Measurements from ENCODE around the gene CPEB3. TPM values are rescaled to one million over a fixed set of nuclear protein-coding genes. Genes with fewer than 3 reads are reported as not detected.
A peak's percentile ranks its signal among the peaks of the same experiment; 100 is the strongest.

CPEB3 gene
- total RNA-seq, 2 experiments from 2014 or later = 0.66 to 3.2 TPM

GRCh38 chr10:92268748-92269147 is 22.1 kb downstream of the CPEB3 start:
- no TSS peak for BruUV-seq (replicated peaks)
- Histone ChIP-seq H3K9me2 (ENCODE audit: insufficient read depth, low read length) (no peaks in the 10 kb centered on the region), H3K4me3 (ENCODE audit: low read depth, low read length, poor library complexity, severe bottlenecking) (no peak overlapping the region), H2AFZ (ENCODE audit: low read length) (no peak overlapping the region), H3K36me3 (ENCODE audit: insufficient read depth, low read length) (no peaks in the 10 kb centered on the region), H3K4me2 (ENCODE audit: low read length) (no peak overlapping the region), H4K20me1 (ENCODE audit: insufficient read depth, low read length) (no peaks in the 10 kb centered on the region), H3K79me2 (ENCODE audit: insufficient read depth, low read depth, low read length) (no peaks in the 10 kb centered on the region), H3K27ac (ENCODE audit: low read depth, low read length, poor library complexity, severe bottlenecking) (no peak overlapping the region), H3K9me3 (ENCODE audit: low read length) (no peaks in the 10 kb centered on the region), H3K4me1 (ENCODE audit: insufficient read depth, low read length, poor library complexity, severe bottlenecking) (no peaks in the 10 kb centered on the region)
- POLR2A ChIA-PET = interaction anchor here (0.7 kb wide), 1 partner anchor 9 kb away, joined by 3 read pairs; no protein-coding TSS in a partner anchor
- intact Hi-C loops (cut with micrococcal nuclease; ENCODE audit: unreplicated experiment) = no loop called here
- DNase-seq (ENCODE audit: low spot score) = no peak
- CTCF ChIA-PET (ENCODE audit: unreplicated experiment) = interaction anchor here (0.6 kb wide), 1 partner anchor 28 kb away, joined by 5 read pairs; no protein-coding TSS in a partner anchor
- TF ChIP-seq EZH2phosphoT487 (IDR thresholded peaks at IDR 0.05; ENCODE audit: borderline replicate concordance, low read depth, low read length) = no peak
- TF ChIP-seq, protein P1, sequence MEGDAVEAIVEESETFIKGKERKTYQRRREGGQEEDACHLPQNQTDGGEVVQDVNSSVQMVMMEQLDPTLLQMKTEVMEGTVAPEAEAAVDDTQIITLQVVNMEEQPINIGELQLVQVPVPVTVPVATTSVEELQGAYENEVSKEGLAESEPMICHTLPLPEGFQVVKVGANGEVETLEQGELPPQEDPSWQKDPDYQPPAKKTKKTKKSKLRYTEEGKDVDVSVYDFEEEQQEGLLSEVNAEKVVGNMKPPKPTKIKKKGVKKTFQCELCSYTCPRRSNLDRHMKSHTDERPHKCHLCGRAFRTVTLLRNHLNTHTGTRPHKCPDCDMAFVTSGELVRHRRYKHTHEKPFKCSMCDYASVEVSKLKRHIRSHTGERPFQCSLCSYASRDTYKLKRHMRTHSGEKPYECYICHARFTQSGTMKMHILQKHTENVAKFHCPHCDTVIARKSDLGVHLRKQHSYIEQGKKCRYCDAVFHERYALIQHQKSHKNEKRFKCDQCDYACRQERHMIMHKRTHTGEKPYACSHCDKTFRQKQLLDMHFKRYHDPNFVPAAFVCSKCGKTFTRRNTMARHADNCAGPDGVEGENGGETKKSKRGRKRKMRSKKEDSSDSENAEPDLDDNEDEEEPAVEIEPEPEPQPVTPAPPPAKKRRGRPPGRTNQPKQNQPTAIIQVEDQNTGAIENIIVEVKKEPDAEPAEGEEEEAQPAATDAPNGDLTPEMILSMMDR (conservative IDR thresholded peaks at IDR 0.05; ENCODE audit: low read length) = no peak

DNA sequence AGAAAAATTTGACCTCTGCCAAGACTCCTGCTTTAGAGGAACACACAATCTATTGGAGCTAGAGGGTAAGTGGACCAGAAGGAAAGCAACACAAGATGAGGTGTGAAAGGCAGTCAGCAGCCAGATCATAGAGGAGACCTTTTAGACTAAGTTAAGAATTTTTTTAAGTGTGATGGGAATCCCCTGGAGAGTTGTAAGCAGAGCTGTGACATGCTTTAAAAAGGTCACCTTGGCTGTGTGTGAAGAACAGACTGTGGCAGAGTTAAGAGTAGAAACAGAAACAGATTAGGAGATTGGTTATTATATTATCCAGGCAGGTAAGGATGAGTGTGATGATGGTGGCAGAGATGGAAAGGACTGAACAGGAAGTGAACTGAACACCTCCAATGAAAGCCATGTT is 23.5 kb downstream of the CPEB3 start:
- intact Hi-C loops (cut with micrococcal nuclease; ENCODE audit: unreplicated experiment) = no loop called here
- Histone ChIP-seq H3K4me1 (ENCODE audit: insufficient read depth, low read length, poor library complexity, severe bottlenecking) (no peaks in the 10 kb centered on the region), H3K36me3 (ENCODE audit: insufficient read depth, low read length) (no peaks in the 10 kb centered on the region), H3K79me2 (ENCODE audit: insufficient read depth, low read depth, low read length) (no peaks in the 10 kb centered on the region), H3K9me3 (ENCODE audit: low read length) (no peaks in the 10 kb centered on the region), H2AFZ (ENCODE audit: low read length) (no peak overlapping the region), H4K20me1 (ENCODE audit: insufficient read depth, low read length) (no peaks in the 10 kb centered on the region), H3K4me3 (ENCODE audit: low read depth, low read length, poor library complexity, severe bottlenecking) (no peak overlapping the region), H3K9me2 (ENCODE audit: insufficient read depth, low read length) (no peaks in the 10 kb centered on the region), H3K27ac (ENCODE audit: low read depth, low read length, poor library complexity, severe bottlenecking) (no peak overlapping the region), H3K4me2 (ENCODE audit: low read length) (no peak overlapping the region)
- ChIA-PET POLR2A (interaction anchor here (0.9 kb wide), 1 partner anchor 12 kb away, joined by 3 read pairs; no protein-coding TSS in a partner anchor), CTCF (ENCODE audit: unreplicated experiment) (no interaction called here)
- no peak for DNase-seq (ENCODE audit: low spot score)
- no TSS peak for BruUV-seq (replicated peaks)
- TF ChIP-seq, protein P1 (conservative IDR thresholded peaks at IDR 0.05; ENCODE audit: low read length) = no peak

DNA sequence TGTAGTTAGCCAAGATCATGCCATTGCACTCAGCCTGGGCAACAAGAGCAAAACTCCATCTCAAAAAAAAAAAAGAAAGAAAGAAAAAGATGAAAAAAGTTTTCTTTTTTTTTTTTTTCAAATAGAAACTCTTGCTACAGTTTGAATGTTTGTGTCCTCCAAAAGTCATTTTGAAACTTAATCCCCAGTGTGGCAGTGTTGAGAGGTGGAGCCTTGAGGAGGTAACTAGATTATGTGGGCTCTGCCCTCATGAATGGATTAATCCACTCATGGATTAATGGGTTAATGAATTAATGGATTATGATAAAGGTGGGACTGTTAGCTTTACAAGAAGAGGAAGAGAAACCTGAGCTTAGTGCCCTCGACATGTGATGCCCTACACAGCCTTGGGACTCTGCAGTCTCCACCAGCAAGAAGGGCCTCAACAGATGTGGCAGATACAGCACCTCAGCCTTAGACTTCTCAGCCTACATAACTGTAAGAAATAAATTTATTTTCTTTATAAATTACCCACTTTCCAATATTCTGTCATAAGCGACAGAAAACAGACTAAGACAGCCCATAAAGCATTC is 25.1 kb downstream of the CPEB3 start:
- no TSS peak for BruUV-seq (replicated peaks)

More for the DNA sequence above, 25.1 kb downstream of the CPEB3 start:
- no peak for TF ChIP-seq EZH2phosphoT487 (IDR thresholded peaks at IDR 0.05; ENCODE audit: borderline replicate concordance, low read depth, low read length)
- TF ChIP-seq, protein P1 (conservative IDR thresholded peaks at IDR 0.05; ENCODE audit: low read length) = no peak
- Histone ChIP-seq H3K4me3 (ENCODE audit: low read depth, low read length, poor library complexity, severe bottlenecking) (no peak overlapping the region), H3K4me2 (ENCODE audit: low read length) (no peak overlapping the region), H3K4me1 (ENCODE audit: insufficient read depth, low read length, poor library complexity, severe bottlenecking) (no peaks in the 10 kb centered on the region), H3K9me2 (ENCODE audit: insufficient read depth, low read length) (no peaks in the 10 kb centered on the region), H4K20me1 (ENCODE audit: insufficient read depth, low read length) (no peaks in the 10 kb centered on the region), H2AFZ (ENCODE audit: low read length) (no peak overlapping the region), H3K27ac (ENCODE audit: low read depth, low read length, poor library complexity, severe bottlenecking) (no peak overlapping the region), H3K79me2 (ENCODE audit: insufficient read depth, low read depth, low read length) (no peaks in the 10 kb centered on the region), H3K36me3 (ENCODE audit: insufficient read depth, low read length) (no peaks in the 10 kb centered on the region), H3K9me3 (ENCODE audit: low read length) (no peaks in the 10 kb centered on the region)
- intact Hi-C loops (cut with micrococcal nuclease; ENCODE audit: unreplicated experiment) = no loop called here
- peak; percentile 7 for DNase-seq (ENCODE audit: low spot score)
- CTCF ChIA-PET (ENCODE audit: unreplicated experiment) = no interaction called here
- POLR2A ChIA-PET = interaction anchor here (0.6 to 0.7 kb wide), 5 partner anchors 15 to 178 kb away, joined by 3 to 4 read pairs (median 3); no protein-coding TSS in a partner anchor
